HG03175 (cell line): ENCODE measurements around the gene LUC7L2.
"Not testable (repeated sequence)": the region's sequence is repeated elsewhere in the genome, so short reads cannot be mapped to it uniquely, and the experiment has no call there.

Experiments used
- ATAC-seq: cut with Tn5 transposase; IDR thresholded peaks from one replicate; pipeline ENCODE4 v1.9.1; 2021; ENCODE audit warnings: mild to moderate bottlenecking, moderate library complexity; ENCODE audit not compliant: unreplicated experiment

The LUC7L2 gene, protein sequence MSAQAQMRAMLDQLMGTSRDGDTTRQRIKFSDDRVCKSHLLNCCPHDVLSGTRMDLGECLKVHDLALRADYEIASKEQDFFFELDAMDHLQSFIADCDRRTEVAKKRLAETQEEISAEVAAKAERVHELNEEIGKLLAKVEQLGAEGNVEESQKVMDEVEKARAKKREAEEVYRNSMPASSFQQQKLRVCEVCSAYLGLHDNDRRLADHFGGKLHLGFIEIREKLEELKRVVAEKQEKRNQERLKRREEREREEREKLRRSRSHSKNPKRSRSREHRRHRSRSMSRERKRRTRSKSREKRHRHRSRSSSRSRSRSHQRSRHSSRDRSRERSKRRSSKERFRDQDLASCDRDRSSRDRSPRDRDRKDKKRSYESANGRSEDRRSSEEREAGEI

DNA sequence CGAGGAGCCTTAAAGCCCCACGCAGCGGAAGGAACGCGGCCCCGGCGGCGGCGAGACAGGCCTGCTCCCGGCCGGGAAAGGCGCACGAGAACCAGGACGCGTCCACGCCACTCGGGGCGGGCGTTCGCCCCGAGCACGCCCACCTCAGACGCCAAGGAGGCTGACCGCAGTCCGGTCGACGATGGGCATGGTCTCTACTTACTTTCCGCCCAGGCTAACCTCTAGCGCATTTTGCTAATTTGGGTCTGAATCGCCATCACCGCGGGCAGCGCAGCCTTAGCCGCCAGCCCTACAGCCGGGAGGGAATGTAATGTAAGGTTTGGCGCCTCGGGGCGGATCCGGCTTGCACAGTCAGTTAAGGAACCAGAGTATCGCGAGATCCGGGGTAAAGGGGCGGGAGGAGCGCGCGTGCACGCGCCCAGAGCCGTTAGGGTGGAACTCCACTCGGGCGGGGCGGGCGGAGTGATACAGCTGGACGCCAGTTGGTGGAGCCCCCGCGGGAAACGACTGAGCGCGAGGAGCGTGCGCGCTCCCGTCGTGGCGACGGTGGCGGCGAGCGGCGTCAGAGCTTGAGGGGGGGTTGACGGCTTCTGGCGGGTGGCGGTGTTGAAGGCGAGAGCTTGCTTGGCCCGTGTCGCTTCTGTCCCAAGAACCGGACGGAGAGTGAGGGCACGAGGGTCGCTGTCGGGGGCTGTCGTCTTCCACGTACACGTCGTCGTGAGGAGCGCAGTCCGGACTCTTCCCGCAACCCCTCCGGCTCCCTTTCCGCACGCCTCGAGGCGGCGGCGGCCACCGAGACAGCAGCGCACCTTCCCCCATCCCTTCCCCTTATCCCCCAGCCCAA is at the start of gene LUC7L2:
TSS of gene LUC7L2 (plus strand) at position 529 of the 844 bp plus-strand sequence. CDS start 368 bp downstream, outside the sequence.
- peak; percentile 76 for ATAC-seq

DNA sequence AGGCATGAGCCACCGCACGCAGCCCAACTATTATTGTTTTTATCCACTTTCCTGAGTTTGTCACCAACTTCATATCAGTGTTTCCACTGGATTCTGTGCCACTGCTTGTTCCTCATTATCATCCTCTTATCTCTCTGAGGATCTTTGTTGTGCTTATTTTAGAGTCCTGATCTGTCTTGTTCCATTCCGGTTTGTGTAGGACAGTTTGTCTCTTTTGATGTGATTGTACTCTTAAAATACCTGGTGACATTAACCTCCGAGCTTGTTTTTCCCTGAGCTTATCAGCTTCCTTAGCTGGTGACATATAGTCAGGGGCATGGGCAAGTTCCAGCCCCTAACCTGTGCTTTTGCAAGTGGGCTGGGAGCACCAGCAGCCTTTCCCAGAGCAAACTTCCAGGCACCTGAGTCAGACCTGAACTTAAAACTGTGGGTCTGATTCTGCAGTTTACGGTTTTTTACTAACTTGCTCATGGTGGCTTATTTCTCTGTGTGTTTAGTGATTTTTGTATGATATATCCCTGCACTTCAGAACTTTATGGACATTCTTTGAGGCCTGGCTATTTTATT is 41.7 kb upstream of the LUC7L2 start:
- ATAC-seq, result no peak

DNA sequence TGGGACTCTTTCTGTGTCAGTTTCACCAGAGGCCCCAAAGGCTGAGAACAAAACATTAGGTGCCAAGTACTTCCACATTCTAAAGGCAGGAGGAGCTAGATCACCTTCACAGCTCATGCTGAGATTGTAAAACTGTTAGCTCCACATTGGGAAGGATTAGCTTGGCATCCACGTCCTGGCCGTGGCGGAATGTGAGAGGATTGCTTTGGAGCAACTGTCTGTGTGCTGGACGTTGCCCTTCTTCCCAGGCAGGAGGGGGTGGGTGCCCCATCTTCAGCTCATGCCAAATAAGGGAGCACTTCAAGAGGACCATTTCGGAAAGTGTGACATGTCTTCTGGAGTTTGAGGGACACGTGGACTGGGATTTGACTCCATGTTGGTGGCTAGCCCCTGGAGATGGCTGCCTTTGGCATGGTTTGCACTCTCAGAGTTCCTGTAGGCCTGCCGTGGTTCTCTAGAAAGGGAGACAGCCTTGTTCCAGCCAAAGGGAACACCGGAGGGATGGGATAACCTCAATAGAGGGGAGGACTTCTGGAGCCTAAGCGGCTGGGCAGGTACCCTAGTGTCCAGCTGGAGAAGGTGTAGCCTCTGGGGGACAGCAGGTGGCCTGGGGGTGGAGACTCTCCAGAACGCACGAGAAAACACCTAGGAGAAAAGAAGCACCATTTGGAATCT is 38.5 kb upstream of the LUC7L2 start:
- ATAC-seq, result no peak

DNA sequence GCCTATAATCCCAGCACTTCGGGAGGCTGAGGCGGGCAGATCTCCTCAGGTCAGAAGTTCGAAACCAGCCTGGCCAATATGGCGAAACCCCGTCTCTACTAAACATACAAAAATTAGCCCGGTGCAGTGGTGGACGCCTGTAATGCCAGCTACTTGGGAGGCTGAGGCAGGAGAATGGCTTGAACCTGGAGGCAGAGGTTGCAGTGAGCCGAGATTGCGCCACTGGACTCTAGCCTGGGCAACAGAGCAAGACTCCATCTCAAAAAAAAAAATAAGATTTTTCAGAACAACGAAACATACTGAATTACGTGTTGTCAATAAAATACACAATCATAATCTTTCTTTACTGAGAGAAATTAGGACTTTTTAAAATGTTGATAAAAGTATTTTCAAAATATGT is 35.0 kb upstream of the LUC7L2 start:
- ATAC-seq, result not testable (repeated sequence)

DNA sequence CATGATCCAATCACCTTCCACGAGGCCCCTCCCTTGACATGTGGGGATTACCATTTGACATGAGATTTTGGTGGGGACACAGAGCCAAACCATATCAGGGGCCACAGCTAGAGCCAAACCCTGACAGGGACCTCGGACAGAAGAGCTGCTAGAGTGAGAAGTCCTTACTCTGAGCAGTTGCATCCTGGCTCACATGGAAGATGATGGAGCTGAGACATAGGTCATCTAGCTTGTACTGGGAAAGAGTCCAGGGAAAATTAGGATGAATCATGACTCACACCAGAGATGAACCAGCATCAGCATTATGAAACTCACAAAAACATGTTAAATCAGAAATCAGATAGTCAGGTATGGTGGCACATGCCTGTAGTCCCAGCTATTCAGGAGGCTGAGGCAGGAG is 31.3 kb upstream of the LUC7L2 start:
- ATAC-seq, result no peak

DNA sequence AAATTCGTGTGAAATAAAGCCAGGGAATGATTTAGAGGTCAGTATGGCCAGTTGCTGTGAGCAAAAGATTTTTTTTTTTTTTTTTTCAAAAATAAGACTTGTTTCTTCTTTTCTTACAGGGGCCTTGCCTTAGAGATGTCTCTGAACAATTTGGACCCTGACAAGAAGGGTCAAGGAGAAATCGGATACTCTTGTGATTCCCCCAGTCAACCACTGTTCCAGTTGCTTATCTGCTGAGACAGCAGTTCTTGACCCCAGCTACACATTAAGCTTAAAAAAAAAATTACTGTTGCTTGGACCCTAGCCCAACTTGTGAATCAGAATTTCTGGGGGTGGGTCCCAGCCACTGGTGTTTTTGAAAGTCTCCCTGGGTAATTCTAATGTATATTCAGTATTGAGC is 30.6 kb upstream of the LUC7L2 start:
- no peak for ATAC-seq

DNA sequence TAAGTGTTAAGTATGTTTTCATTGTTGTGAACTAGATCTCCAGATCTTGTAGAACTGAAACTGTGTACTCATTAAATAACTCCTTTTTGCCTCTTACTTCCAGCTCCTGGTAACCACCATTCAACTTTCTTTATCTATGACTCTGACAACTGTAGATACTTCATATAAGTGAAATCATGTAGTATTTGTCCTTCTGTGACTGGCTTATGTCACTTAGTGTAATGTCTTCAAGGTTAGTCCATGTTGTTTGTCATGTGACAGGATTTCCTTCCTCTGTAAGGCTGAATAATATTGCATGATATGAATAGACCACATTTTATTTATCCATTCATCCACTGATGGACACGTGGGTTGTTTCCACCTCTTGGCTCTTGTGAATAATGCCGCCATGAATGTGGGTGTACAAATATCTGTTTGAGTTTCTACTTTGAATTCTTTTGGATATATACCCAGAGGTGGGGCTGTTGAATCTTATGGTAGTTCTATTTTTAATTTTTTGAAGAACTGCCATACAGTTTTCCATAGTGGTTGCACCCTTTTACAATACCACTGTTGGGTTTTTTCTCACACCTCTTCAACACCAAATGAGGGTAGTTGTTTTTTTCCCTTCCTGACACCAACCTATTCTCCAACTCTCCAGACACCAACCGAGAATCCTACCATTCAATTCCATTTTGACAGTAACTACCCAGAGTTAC is 29.2 kb upstream of the LUC7L2 start:
- no peak for ATAC-seq

DNA sequence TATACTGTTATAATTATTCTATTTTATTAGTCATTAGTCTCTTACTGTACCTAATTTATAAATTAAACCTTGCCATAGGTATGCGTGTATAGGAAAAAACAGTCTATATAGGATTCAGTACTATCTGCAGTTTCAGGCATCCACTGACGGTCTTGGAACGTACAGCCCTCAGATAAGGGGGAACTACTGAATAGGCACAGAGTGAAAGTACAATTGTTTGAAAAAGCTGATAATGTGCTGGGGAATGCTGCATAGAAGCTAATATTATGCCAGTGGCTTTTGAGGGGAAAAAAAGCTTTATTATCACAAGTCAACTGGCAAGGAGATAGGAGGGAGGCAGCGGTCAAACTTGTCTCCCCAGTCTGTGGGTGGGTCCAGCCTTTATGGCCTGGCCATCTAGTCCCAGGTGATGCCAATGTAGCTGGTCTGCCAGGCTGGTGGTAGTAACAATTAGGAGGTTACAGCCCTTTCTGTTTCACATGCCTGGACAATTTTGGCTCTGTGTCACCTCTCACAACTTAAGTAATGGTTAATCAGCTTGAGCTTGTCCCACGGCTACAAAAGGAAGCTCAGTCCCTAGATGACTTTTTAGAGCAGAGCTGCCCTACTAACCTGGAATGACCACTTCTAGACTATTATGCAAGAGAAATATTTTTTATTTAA is 26.9 kb upstream of the LUC7L2 start:
- ATAC-seq, result no peak

DNA sequence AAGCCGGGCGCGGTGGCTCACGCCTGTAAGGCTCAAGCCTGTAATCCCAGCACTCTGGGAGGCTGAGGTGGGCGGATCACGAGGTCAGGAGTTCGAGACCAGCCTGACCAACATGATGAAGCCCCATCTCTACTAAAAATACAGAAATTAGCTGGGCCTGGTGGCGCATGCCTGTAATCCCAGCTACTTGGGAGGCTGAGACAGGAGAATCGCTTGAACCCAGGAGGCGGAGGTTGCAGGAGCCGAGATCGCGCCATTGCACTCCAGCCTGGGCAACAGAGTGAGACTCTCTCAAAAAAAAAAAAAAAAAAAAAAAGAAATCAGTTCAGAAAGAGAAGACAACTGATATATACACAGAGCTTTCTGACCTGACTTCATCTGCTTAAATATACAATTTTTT is 26.3 kb upstream of the LUC7L2 start:
- ATAC-seq, result not testable (repeated sequence)

DNA sequence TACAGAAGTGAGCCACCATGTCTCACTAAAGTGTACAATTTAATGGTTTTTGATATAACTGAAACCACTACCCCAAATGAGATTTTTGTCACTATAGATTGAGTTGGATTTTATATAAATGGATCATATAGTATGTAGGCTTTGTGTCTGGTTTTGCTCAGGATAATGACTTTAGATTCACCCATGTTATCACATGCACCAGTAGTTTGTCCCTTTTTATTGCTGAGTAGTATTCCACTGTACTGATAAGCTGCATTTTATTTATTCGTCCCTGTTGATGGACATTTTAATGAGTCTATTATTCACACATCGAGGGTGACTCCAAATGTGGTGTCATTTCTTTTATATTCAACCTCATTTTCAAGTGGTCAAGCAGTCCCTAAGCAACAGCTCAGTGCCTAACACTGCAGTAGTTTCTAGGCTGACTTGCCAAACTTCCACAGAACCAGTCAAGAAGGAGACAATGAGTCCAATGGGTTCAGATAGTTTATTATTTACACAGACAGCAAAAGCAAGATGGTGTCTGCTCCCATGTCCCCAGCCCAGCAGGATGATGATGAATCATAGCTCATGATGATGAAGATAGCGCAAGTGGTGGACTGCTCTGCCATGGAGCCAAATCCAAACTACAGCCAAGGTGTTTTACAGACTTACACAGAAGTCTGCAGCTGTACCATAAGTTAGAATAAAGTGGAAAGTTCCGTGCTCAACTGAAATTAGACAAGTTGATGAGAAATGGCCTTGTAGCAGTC is 25.1 kb upstream of the LUC7L2 start:
- no peak for ATAC-seq

DNA sequence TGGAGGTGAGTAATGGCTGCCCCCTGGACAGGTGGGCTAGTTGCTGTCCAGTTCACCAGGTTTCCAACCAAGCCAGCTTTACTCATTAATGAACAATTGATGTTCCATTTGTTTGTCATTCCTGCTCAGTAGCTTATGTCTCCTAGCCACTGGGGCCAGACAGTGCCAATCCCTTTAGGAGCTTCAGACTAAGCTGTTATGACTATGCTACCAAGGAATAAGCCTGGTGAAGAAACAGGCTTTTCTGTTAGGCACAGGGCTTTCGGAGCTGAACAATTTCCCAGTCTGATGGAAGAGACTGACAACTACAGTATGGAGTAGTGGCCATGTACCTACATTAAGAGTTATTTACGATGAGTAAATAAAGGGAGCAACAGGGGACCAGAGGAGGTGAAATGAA is 20.7 kb upstream of the LUC7L2 start:
- no peak for ATAC-seq

DNA sequence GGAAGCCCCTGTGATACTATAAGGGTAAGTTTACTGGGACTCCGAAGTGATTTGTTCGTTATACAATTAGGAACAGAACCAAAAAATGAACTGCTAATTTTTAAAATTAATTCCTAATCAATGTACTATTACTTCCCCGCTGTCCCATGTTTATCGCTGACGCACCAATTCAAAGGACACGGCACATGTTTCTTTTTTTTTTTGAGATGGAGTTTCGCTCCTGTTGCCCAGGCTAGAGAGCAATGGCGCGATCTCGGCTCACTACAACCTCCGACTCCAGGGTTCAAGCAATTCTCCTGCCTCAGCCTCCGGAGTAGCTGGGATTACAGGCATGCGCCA is 20.0 kb upstream of the LUC7L2 start:
- no peak for ATAC-seq

DNA sequence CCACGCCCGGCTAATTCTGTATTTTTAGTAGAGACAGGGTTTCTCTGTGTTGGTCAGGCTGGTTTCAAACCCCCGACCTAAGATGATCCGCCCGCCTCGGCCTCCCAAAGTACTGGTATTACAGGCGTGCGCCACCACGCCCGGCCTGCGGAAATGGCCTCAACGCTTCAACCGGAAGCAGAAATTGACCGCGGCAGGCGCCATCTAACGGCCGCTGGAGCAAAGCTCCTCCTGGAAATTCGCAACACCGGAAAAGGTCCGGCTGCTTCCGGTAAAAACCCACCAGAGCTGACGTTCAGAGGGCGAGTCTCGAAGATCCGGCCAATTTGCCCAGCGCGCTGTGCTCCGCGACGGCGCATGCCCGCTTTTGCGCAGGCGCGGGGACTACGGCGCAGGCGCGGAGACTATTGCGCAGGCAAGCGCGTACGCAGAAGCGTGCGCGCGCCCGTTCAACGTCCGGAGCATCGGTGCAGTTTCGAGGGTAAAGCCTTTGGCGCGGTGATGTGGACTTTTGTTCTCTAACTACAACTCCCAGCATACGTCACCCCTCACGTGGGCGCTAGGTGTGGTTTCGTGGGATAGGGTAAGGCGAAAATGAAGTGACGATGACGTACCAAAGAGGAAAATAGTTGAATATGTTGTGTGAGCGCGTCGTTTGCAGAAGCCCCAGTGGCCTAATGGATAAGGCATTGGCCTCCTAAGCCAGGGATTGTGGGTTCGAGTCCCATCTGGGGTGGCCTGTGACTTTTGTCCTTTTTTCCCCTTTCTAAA is 19.5 kb upstream of the LUC7L2 start:
- ATAC-seq, result peak; percentile 82

DNA sequence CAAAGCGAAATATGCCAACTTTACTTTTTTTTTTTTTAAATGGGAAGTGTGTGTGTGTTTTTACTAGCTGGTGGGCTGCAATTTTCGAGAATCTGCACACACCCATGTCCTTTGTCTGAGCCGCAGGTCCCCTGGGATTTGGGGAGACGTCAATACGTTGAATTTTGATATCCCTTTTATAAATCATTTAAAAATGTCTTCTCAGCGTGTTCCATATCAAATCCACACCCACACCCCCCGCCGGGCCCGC is 19.0 kb upstream of the LUC7L2 start:
- ATAC-seq, result no peak

DNA sequence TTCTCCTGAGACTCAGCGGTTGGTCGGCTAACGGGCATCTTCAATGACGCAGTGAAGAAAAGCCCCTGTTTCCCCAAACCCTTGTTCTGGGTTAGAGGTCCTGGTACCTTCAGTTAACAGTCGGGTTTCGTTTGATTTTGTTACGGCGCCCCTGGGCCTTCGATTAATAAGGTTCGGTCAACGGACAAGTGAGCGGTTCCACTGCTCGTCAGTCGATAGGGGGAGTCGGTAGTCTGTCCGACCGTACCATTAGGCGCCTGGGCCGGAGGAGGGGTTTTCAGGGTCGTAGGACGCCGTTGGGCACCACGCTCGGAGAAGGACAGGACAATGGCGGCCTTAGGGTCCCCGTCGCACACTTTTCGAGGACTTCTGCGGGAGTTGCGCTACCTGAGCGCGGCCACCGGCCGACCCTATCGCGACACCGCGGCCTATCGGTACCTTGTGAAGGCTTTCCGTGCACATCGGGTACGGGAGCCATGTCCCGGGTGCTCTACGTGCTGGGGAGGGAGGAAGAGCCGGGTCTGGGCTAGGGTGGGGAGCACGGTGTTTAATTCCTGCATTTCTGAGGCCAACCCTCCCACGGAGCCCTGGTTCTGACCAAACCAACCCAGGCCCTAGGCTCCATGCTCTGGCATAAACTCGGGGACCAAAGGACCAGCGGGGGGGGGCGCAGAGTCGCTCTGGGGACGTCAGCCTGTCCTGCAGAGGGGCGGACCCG is 18.5 kb upstream of the LUC7L2 start, which contains the start of gene FMC1:
TSS of gene FMC1 (plus strand) at position 280 of the 718 bp plus-strand sequence. CDS start at position 328, 48 bp downstream.
- ATAC-seq, result peak; percentile 51

DNA sequence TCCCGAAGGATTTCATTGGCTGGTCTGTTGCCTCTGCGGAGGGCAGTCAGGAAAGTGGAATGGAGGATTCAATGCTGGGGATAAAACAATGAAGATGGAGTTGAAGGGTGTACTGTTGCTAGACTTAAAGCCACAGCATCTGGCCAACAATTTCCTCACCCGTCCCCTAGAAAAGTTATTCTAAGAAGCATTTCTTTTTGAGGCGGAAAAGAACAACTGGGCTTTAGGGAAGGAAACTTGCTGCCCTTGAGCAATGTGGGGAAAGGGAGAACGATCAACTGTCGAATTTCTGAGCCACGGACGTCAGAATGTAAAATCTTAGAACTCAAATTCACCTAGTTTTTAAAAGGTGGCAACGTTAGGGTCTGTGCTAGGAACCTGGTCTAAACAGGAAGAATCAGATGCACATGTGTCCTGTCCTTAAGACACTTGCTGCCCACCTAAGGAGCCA is 17.9 kb upstream of the LUC7L2 start:
- no peak for ATAC-seq

DNA sequence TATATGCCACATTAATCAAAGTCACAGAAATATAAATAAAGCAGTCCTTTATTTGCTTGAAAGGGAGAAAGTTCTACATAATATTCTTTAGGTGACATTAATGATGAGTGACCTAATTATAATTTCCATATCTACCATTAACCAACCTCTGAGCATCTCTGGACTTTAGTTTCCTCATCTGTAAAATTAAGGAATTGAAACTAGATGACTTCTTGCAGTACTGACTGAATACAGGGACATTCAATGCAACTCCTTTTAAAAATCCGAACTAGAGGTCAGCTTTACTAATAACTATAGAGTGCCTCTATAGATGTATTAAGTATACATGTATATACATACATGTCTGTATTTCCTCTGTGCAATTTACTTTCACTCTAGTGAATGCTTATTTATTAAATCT is 14.7 kb upstream of the LUC7L2 start:
- no peak for ATAC-seq

DNA sequence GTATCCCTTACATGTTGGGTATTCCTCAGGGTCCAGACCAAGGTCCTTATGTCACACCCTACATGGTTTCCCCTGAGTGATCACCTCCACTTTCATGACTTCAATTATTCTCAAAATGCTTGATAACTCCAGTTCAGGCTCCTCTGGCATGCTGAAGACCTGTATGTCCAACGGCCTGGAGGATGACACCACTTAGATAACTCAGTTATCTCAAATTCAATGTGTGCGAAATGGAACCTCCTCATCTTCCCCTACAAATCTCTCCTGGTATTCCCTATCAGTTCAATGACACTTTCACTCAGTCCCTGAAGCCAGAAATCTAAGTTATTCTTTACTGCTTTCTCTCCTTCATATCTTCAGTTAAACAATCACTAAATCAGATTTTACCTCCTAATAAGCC is 8.7 kb upstream of the LUC7L2 start:
- no peak for ATAC-seq
